DMS114 treated with DMSO at 0.1 percent for 48 hours (cell line): ENCODE data around the gene ARHGDIB.

ENCODE experiments used
- DNase-seq: peaks from one replicate; lab custom pipeline; 2025; ENCODE audit not compliant: unreplicated experiment; lab: John Stamatoyannopoulos, UW

Gene ARHGDIB

DNA sequence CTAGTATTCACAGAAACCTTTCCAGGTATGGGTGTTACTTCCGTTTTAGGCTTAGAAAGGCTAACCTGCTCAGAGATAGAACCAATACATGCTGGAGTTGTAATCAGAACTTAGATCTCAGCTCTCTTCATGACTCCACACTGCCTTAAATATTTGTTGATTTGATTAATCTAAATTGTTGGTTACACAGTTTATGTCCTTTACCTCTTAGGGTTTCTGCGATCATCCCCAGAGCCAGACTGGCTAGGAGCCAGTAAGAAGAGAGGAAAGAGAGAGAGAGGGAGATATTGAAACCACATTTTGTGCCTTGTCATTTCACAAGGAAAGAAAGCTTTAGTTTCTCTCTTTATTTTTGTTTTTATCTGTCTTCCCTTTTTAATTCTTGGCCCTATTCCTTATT lies 58.9 kb downstream of the ARHGDIB start:
- DNase-seq = no peak

GRCh38 chr12:14901228-14901562 lies 60.2 kb downstream of the ARHGDIB start:
- no peak for DNase-seq

GRCh38 chr12:14900521-14901227 lies 60.7 kb downstream of the ARHGDIB start:
- DNase-seq = no peak

DNA sequence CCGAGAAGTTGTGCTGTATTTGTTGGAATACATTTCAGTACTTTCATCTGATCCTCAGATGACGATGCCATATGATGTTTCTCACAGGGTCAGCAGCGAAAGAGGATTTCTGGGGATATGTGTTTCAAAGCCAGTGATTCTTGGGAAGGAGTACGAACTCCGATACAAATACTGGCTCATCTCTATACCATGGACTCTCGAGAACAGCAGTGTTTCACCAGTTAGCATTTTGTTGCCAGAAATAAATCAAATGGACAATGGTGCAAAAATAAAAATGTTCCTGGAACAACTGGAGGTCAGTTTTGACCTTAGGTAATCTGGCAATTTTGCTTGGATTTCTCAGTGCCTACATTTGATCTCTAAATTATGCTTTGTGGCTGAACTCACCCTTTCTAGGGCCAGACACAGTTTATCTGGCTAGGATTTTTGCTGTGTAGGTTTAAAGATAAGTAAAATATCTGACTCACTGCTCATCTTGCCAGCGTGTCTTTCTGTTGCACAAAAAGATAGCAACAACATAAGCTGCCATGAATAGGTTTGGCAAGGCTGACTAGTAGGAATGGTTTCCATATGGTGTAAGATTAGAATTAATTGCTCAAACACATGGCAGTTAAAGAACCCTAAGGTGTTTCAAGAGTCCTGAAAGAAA lies 64.8 kb downstream of the ARHGDIB start:
- DNase-seq = no peak

DNA sequence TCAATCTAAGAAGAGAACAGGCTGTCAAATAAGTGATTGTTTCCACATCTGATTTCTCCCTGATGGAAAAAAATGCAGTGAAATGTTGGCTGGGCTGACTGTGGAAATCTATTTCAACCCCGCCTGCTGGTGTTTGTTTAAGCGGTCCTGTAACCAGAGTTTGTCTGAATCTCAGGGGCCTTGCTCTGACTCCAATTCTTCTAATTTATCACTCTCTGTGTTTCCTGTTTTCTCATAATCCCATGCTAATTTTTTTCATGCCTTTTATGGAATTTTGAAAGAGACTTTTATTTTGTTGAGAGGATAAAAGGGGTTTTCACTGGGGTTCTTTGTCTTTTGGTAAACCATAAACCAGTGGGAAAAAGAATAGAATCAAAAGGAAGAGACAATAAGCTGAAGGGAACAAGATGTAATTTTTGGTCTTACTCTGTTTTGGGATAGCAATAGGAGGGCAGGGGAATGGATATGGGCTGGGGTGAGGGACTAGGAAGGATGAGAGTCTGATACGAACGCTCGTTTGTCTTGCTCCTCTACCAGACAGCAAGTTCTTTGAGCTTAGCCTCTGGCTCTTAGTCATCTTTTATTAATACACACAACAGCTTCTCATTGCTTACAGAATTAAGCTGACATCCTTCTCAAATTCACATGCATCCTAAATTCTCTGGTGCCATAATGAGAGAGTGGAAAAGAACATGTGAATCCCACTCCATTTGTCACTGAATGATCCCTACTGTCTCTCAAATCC lies 67.7 kb downstream of the ARHGDIB start:
- no peak for DNase-seq

DNA sequence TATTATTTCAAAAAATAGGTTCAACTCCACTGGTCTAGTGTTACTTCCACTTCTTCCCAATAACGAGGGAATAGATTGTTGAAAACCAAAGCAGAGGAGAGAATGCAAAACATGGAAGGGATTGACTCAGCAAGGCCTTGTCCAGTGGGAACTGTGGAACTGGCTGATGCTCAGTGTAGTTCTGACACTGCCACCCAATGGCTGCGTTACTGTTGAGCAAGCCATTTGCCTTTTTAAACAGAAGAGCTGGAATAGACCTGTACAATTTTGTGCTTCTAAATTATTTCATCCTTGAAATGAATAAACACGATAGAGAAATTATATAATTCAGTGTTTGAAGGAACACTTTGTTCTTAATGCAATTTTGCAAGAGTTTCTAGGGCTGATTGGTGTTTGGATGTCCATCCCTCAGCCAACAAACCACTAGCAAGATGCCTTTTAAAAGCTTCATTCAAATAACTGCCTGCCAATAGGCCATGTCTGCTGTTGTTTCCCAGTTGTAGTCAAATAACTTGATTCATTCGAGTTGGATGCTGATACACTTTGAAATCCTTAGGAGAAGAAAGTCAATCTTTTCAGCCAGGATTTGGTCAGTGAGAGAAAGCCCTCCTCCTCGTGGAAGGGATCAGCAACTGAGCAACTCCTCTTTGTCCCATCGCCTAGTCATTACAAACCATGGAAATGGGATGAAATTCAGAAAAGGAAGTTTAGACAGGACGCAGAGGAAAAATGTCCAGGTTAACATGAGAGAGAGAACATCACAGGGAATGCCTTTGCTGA lies 68.5 kb downstream of the ARHGDIB start:
- no peak for DNase-seq
